Ovary (tissue), 9 donors: Measurements from ENCODE around the gene OR2F2. TPM values are rescaled to one million over a fixed set of nuclear protein-coding genes. Genes with fewer than 3 reads are reported as not detected.

Source experiments
- DNase-seq, 5 donors: peaks; one replicate each; pipeline ENCODE4 v3.0.0-alpha.2; 2019 to 2020
- H3K27ac ChIP-seq, 2 donors: fragments of 200-600 bp; one replicate each; pipeline versions ENCODE4 v1.5.1 to v1.8.0; 2019 to 2022
- H3K27me3 ChIP-seq: fragments of 200-600 bp; one replicate; pipeline ENCODE4 v1.8.0; 2022
- H3K36me3 ChIP-seq: fragments of 200-600 bp; sonication (generic); one replicate; pipeline ENCODE4 v1.5.1; 2019
- H3K4me1 ChIP-seq: one replicate; pipeline ENCODE4 v1.8.1; 2013; ENCODE audit warnings: mild to moderate bottlenecking, moderate library complexity; ENCODE audit not compliant: insufficient read depth
- H3K4me3 ChIP-seq: fragments of 200-600 bp; sonication (generic); one replicate; pipeline ENCODE4 v1.5.1; 2017
- H3K9me3 ChIP-seq, 2 donors: fragments of 200-600 bp in 1 of 2; sonication (generic) in 1 of 2; one replicate each; pipeline versions ENCODE4 v1.5.1 to v1.8.1; 2013 to 2019; ENCODE audit warnings: mild to moderate bottlenecking in 1 of 2, moderate library complexity in 1 of 2
- EP300 ChIP-seq: sonication (generic); formaldehyde crosslinking; IDR thresholded peaks from one replicate; pipeline ENCODE4 v1.6.1; 2017; ENCODE audit warnings: antibody characterized with exemption
- POLR2A ChIP-seq: fragments of 450-650 bp; IDR thresholded peaks from one replicate; pipeline ENCODE4 v1.6.1; 2017; ENCODE audit warnings: antibody characterized with exemption, mild to moderate bottlenecking, moderate library complexity
- WGBS, 3 donors: extraction: QIAGEN DNeasy Blood & Tissue Kit in 1 of 3; methylation state at CpG; one replicate each; pipeline versions ENCODE4 v1.1.5 to v1.1.7; 2013 to 2017; 5-methylcytosine and 5-hydroxymethylcytosine counted together
- intact Hi-C, 4 donors: fragments of 100-400 bp; cut with DNase I; formaldehyde crosslinking; loops; one replicate each; pipeline versions ENCODE4 v1.11.0 to v1.15.1; 2022 to 2023
- polyA plus RNA-seq, 2 donors: library from polyadenylated mRNA; stranded (reverse); fragments of 200-250 nt in 1 of 2; fragments of 350-450 nt in 1 of 2; fragmentation: Illumina TruSeq in 1 of 2; extraction: RNeasy Lipid Tissue Mini Kit (QIAGEN cat#74804) in 1 of 2; gene quantifications; one replicate each; pipeline ENCODE4 v1.2.3, GENCODE V29; 2013 to 2014
- total RNA-seq, 7 donors: library from RNA; depleted of rRNA in 2 of 7; stranded (reverse); fragments of >200 nt in 2 of 7; fragmentation: NEBNext Ultra II Directional in 3 of 7; extraction: Animal tissue kit (Norgen Biotek cat#: 25700) in 3 of 7; gene quantifications; one replicate each; pipeline versions ENCODE4 v1.1.0 to v1.2.4, GENCODE V29; 2016 to 2023
- TF ChIP-seq, protein P1 (sequence below), 3 donors: fragments of 450-650 bp in 2 of 3; fragments of 200-600 bp in 1 of 3; IDR thresholded peaks; one replicate each; pipeline versions ENCODE4 v1.5.1 to v1.8.0; 2016 to 2022; ENCODE audit warnings: antibody characterized with exemption in 3 of 3, mild to moderate bottlenecking in 1 of 3
- donor health status: DM: no; HTN: no; CAD: no; lungs with moderate emphysema.
- donor health status: DM: no; HTN: no; CAD: no.
- donor health status: Bipolar disorder and iron deficiency.
- donor health status: DM: yes; HTN: yes; CAD: no.
- donor health status: DM: no; HTN: no; CAD: no.
- donor health status: DM: yes; HTN: yes; CAD: no.

Gene OR2F2
- total and polyA plus RNA-seq, 9 donors: not detected

GRCh38 chr7:143974459-143974858 is 39.4 kb downstream of the OR2F2 start:
- H3K4me1 ChIP-seq: no peaks in the 10 kb centered on the region
- no peaks in the 10 kb centered on the region for H3K36me3 ChIP-seq
- no peaks in the 10 kb centered on the region for H3K9me3 ChIP-seq
- 84 to 87% (median 86%) methylated on average over 4 of the region's 4 CpGs for WGBS, 3 donors
- no peak overlapping the region for H3K4me3 ChIP-seq
- TF ChIP-seq POLR2A (no peak), EP300 (no peak)
- TF ChIP-seq, protein P1, sequence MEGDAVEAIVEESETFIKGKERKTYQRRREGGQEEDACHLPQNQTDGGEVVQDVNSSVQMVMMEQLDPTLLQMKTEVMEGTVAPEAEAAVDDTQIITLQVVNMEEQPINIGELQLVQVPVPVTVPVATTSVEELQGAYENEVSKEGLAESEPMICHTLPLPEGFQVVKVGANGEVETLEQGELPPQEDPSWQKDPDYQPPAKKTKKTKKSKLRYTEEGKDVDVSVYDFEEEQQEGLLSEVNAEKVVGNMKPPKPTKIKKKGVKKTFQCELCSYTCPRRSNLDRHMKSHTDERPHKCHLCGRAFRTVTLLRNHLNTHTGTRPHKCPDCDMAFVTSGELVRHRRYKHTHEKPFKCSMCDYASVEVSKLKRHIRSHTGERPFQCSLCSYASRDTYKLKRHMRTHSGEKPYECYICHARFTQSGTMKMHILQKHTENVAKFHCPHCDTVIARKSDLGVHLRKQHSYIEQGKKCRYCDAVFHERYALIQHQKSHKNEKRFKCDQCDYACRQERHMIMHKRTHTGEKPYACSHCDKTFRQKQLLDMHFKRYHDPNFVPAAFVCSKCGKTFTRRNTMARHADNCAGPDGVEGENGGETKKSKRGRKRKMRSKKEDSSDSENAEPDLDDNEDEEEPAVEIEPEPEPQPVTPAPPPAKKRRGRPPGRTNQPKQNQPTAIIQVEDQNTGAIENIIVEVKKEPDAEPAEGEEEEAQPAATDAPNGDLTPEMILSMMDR (IDR thresholded peaks at IDR 0.05): no peak
- no peak overlapping the region for H3K27ac ChIP-seq
- intact Hi-C loops: no loop called here
- no peaks in the 10 kb centered on the region for H3K27me3 ChIP-seq
- DNase-seq: no peak

GRCh38 chr7:143975617-143976016 is 40.6 kb downstream of the OR2F2 start:
- Histone ChIP-seq H3K4me1 (no peaks in the 10 kb centered on the region), H3K27me3 (no peaks in the 10 kb centered on the region), H3K27ac (no peak overlapping the region), H3K9me3 (no peaks in the 10 kb centered on the region), H3K4me3 (no peak overlapping the region), H3K36me3 (no peaks in the 10 kb centered on the region)
- 59 to 74% (median 65%) methylated on average over 1 of the region's 1 CpG for WGBS, 3 donors
- DNase-seq: no peak
- TF ChIP-seq POLR2A (no peak), EP300 (no peak)
- TF ChIP-seq, protein P1 (IDR thresholded peaks at IDR 0.05): no peak
- intact Hi-C loops: no loop called here

DNA sequence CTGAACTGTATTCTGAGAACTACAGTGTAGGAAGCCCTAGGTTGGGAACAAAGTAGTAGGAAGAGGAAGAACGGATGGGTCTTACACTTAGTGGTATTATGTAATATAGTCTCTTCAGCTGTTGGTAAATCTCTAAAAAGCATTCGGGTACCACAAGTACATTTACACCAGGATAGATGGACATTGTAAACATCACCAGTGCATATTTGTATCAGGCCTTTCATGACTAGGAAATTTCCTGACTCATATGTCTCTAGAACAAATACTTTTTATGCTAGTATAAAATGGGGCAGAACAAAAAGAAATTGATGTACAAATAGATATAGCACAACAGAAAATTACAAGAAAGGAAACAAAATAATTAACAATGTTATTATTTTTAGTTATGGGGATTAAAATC is 43.6 kb downstream of the OR2F2 start:
- H3K4me1 ChIP-seq: no peaks in the 10 kb centered on the region

DNA sequence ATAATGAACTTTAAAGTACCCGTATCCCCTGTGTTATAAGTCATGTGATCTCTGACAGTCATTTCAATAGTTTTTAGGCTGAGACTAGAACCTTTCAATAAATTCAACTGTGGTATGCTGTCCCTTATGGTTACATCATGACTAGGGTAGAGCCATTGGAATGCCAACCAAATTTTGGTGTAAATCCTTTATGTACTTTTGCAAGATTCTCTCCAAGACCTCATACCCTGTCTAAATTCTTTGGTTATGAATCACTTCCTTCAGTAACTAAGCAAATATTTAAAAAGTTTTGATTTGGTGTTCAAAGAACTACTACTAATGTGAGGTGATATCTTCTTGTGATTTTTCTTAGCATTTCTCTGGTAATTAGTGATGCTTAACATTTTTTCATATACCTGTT is 44.3 kb downstream of the OR2F2 start:
- Histone ChIP-seq H3K9me3 (no peaks in the 10 kb centered on the region), H3K27ac (no peak overlapping the region), H3K27me3 (no peaks in the 10 kb centered on the region), H3K4me1 (no peaks in the 10 kb centered on the region), H3K36me3 (no peaks in the 10 kb centered on the region), H3K4me3 (no peak overlapping the region)
- 75 to 82% (median 82%) methylated on average over 1 of the region's 1 CpG for WGBS, 3 donors
- TF ChIP-seq POLR2A (no peak), EP300 (no peak)
- TF ChIP-seq, protein P1 (IDR thresholded peaks at IDR 0.05): no peak
- no peak for DNase-seq
- intact Hi-C loops: no loop called here

More for the DNA sequence above, 43.6 kb downstream of the OR2F2 start:
- no peaks in the 10 kb centered on the region for H3K9me3 ChIP-seq
- no peak overlapping the region for H3K27ac ChIP-seq
- TF ChIP-seq POLR2A (no peak), EP300 (no peak)
- TF ChIP-seq, protein P1 (IDR thresholded peaks at IDR 0.05): no peak
- H3K36me3 ChIP-seq: no peaks in the 10 kb centered on the region
- intact Hi-C loops: no loop called here
- DNase-seq: no peak
- no peaks in the 10 kb centered on the region for H3K27me3 ChIP-seq
- H3K4me3 ChIP-seq: no peak overlapping the region
- WGBS, 3 donors: 81 to 85% (median 83%) methylated on average over 2 of the region's 2 CpGs

- no peaks in the 10 kb centered on the region for H3K27me3 ChIP-seq
- TF ChIP-seq POLR2A (no peak), EP300 (no peak)
- intact Hi-C loops: loop anchor here in 1 of 4 donors (2.0 kb wide), 1 partner anchor 23 kb away; no protein-coding TSS in a partner anchor
- no peaks in the 10 kb centered on the region for H3K9me3 ChIP-seq
- no peak overlapping the region for H3K27ac ChIP-seq
- DNase-seq: no peak
- no peaks in the 10 kb centered on the region for H3K4me1 ChIP-seq
- no peaks in the 10 kb centered on the region for H3K36me3 ChIP-seq
- 73 to 78% (median 74%) methylated on average over 2 of the region's 2 CpGs for WGBS, 3 donors
- H3K4me3 ChIP-seq: no peak overlapping the region
Observed at GRCh38 chr7:143979998-143980397, 45.0 kb downstream of the OR2F2 start.
